Epithelial cell of esophagus (primary cell): ENCODE data around the gene EVI2A.
A peak's percentile ranks its signal among the peaks of the same experiment; 100 is the strongest.
"Not testable (repeated sequence)": the region's sequence is repeated elsewhere in the genome, so short reads cannot be mapped to it uniquely, and the experiment has no call there.

Experiments used
- DNase-seq: peaks from one replicate; pipeline ENCODE4 v3.0.0; 2010; ENCODE audit warnings: low read depth
- H3K4me3 ChIP-seq: 2 replicates; pipeline ENCODE4 v1.5.1; 2011; ENCODE audit warnings: mild to moderate bottlenecking, low read length, control low read depth
- TF ChIP-seq, protein P1 (sequence below): IDR thresholded peaks from 2 replicates; pipeline ENCODE4 v1.5.1; 2011; ENCODE audit warnings: low read depth, mild to moderate bottlenecking, low read length, control low read depth, inconsistent platforms; ENCODE audit not compliant: insufficient read depth; ENCODE audit errors: missing control alignments

EVI2A gene

DNA sequence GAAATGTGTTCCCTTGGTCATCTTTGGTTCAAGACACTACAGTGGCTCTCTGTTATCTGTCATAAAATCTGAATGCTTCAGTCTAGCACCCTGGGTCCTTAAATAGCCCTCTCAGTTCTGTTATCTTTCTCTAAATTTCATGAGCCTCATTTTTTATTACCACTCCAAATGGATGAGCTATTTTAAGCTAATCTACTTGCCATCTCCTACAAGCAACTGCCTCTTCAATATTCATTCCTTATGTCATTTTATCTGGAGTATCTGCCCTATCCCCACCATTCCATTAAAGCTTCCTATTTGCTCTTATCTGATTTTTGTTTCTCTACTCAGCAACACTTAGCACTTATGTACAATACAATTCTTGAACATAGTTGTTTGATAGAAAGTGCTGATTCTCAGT is 28.0 kb upstream of the EVI2A start:
- no peak overlapping the region for H3K4me3 ChIP-seq
- TF ChIP-seq, protein P1, sequence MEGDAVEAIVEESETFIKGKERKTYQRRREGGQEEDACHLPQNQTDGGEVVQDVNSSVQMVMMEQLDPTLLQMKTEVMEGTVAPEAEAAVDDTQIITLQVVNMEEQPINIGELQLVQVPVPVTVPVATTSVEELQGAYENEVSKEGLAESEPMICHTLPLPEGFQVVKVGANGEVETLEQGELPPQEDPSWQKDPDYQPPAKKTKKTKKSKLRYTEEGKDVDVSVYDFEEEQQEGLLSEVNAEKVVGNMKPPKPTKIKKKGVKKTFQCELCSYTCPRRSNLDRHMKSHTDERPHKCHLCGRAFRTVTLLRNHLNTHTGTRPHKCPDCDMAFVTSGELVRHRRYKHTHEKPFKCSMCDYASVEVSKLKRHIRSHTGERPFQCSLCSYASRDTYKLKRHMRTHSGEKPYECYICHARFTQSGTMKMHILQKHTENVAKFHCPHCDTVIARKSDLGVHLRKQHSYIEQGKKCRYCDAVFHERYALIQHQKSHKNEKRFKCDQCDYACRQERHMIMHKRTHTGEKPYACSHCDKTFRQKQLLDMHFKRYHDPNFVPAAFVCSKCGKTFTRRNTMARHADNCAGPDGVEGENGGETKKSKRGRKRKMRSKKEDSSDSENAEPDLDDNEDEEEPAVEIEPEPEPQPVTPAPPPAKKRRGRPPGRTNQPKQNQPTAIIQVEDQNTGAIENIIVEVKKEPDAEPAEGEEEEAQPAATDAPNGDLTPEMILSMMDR, result no peak
- DNase-seq, result no peak

DNA sequence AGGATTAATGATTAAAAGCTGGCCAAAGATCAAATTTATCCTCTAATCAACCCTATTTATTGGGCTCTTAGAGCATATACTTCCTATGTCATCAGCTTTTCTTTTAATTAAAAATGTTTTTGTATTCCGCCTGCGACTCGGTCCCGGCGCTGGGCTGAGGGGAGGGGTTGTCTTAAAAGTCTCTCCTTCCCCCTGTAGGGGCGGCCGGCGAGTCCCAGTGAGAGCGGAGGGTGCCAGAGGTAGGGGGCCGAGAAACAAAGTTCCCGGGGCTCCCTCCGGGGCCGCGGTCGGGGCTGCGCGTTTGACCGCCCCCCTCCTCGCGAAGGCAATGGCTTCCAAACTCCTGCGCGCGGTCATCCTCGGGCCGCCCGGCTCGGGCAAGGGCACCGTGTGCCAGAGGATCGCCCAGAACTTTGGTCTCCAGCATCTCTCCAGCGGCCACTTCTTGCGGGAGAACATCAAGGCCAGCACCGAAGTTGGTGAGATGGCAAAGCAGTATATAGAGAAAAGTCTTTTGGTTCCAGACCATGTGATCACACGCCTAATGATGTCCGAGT is 23.8 kb upstream of the EVI2A start:
- not testable (repeated sequence) for H3K4me3 ChIP-seq, DNase-seq

DNA sequence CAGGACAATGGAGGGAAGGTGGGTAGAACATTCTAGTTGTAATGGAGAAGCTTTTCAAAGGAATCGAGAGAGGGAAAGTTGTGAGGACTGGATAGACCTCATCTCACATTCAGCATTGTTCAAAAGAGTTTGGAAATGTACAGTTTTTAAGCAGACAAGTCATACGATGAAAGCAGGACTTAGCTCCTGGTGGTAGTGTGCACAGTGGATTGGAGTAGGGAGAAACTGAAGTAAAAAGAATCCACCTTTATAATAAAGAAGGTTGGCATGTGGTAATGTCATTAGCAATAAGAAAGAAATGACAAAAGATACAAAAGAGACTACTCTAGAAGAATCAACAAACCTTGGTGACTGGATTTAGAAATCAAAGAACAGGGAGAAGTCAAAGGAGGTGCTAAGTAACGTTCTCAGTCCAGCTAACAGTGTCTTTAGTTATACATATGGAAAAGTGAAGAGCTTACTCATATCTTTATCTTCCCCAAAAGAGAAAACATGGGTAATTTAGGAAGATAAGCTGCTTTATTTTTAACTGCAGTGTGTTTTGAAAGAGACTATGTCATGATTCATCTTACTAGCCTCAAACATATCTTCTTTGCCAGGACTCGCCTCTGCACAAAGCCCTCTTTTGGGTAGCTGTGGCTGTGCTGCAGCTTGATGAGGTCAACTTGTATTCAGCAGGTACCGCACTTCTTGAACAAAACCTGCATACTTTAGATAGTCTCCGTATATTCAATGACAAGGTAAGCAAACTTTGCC is 18.7 kb upstream of the EVI2A start:
- H3K4me3 ChIP-seq, result no peak overlapping the region
- DNase-seq, result peak; percentile 80
- TF ChIP-seq, protein P1, result no peak

DNA sequence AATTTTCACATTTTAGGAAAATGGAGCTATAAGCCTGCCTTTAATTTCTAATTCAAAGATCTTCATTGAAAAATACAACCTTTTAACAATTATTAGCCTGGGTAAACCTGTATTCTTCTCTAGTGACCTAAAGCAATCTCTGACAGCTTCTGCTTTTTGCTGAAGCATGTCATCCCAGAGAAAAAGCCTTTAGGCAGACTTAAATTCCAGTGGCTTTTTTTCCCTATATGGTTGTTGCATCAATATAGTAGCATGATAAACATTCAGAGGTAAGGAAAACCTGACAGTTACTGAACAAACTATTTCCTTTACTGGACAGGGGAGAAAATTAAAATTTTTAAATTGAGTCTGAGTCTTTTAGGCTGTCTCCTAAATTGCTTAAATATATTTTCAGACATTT is 7.8 kb upstream of the EVI2A start:
- TF ChIP-seq, protein P1, result no peak
- H3K4me3 ChIP-seq, result no peak overlapping the region
- peak; percentile 51 for DNase-seq

DNA sequence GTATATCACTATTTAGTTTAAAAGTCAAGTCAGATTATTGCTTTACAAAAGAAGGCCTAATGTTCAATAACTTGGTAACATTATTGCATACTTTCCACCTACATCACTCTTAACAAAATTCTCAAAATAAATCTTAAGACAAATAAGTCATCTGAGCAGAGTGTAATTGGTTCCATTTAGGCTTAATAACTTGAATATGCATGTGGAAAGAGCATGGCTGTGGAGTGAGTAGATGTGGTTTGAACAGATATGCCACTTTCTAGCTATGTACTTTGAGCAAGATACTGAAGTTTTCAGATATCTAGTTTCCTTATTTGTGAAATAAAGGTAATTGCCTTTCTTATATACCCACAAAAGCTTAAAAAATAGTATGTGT is 6.7 kb upstream of the EVI2A start:
- no peak overlapping the region for H3K4me3 ChIP-seq
- no peak for DNase-seq
- TF ChIP-seq, protein P1, result no peak

DNA sequence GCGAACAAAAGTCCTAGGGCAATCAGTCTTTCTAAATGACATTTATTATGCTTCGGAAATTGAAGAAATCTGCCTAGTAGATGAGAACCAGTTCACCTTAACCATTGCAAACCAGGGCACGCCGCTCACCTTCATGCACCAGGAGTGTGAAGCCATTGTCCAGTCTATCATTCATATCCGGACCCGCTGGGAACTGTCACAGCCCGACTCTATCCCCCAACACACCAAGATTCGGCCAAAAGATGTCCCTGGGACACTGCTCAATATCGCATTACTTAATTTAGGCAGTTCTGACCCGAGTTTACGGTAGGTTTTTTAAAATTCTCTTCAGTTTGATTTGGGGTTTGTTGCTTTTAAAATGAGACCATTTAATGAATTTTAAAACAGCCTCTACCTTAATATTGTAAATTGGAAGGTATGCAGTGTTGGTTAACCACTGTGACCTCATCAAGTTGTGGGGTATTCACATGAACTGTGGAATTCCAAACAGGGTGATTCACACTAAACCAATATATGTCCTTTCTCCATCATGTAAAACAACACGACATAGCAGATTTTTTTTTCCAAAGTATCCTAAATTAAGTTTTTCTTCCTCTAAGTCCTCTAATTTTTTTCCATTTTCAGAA is 6.2 kb upstream of the EVI2A start:
- no peak overlapping the region for H3K4me3 ChIP-seq

DNA sequence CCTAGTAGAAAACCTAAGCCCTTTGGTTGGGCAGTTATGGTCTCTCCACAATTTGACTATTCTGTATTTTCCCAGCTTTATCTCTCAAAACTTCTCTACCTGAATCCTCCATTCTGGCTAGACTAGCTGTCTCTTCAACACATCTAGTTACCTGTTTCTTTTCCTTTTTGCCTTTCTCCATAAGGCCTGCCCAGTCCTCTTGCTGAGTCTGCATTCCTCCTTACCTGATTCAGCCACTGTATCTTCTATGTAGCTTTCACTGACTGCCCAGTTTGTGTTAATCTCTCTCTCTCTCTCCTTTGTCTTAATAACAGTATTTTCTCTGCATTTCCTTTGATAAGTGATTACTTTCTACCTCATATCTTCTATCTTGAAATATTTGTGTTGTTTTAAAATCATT is 2.1 kb upstream of the EVI2A start:
- DNase-seq, result peak; percentile 15
- TF ChIP-seq, protein P1, result no peak
- no peak overlapping the region for H3K4me3 ChIP-seq

More for the DNA sequence above, 6.2 kb upstream of the EVI2A start:
- TF ChIP-seq, protein P1, result no peak
- DNase-seq, result peak; percentile 83
